ENCODE measurements around the gene EXOSC5. TPM values are rescaled to one million over a fixed set of nuclear protein-coding genes. Genes with fewer than 3 reads are reported as not detected.
"Not testable (repeated sequence)": the region's sequence is repeated elsewhere in the genome, so short reads cannot be mapped to it uniquely, and the experiment has no call there.

Gene EXOSC5
- polyA plus RNA-seq (ENCODE audit: insufficient read length in 3 of 3), result 10 to 100 TPM; 12.5 to 17.4 (median 14.3) TPM

DNA sequence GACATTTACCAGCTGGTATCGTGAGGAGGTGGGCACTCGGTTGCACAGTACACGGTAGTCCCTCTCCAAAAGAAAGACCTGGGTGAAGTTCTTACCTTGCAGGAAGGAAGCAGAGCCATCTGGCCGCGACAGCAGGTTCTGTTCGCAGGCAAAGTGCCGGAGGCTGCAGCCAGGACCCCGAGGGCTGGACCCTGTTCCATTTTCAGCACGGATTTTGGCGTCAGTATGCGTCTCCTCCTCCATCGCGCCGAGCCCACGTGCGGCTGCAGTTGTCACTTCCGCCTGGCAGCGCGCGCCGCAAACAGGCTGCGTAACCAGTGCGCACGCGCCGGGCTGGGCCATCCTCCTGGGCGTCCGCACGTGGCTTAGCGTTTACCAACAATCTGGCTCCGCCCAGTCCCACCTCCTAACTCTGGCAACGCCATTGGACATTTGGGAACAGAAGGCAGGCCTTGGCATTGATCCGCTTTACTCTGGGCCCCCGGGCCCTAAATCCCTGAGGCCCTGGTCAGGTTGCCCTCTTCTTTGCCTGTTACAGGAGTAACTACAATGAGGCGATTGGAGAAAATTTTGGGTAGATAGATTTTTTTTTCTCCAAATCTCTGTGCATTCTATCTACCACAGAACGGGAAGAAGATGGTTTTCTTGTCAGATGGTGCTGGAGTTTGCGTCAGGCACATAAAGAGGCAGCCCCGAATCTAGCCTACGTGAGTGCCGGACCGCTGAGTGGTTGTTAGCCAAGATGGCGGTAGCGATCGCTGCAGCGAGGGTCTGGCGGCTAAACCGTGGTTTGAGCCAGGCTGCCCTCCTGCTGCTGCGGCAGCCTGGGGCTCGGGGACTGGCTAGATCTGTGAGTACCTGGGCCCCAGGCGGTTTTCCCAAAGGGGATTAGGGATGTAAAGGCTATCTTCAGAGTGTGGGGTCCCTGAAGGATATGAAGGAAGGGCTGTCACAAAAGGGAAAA is at the start of gene EXOSC5, which contains the start of gene BCKDHA:
EXOSC5 (minus strand) TSS at position 274 of the 964 bp plus-strand sequence; CDS start at position 243, 31 bp downstream.
BCKDHA (plus strand) TSS at position 733 of the 964 bp plus-strand sequence; CDS start at position 743, 10 bp downstream.
- peak; percentile 99 to 100 (median 100) for DNase-seq (ENCODE audit: low read depth in 3 of 3, low spot score in 2 of 3)

DNA sequence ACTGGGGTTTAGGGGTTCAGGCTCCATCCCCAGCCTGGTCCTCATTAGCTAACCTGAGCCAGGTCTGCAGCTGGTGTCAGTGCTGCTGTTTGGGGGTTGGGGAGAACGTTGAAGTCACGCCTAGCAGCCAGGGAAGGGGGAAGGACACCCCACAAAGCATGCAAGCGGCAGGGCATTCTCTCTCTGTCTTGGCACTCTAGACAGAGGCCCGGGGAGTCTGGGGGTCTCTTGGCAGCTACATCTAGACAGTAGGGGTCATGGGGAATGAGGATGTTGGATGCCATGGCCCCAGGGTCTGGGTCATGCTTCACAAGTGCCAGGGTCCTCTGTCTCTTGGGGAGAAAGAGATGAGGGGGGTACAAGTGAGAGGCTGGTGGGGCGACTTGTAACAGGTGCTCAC is 48.4 kb upstream of the EXOSC5 start:
- no peak for DNase-seq (ENCODE audit: low read depth in 3 of 3, low spot score in 2 of 3)

- no peak for DNase-seq (ENCODE audit: low read depth in 3 of 3, low spot score in 2 of 3)
These were observed 46.8 kb upstream of the EXOSC5 start for GRCh38 chr19:41443813-41444455.

DNA sequence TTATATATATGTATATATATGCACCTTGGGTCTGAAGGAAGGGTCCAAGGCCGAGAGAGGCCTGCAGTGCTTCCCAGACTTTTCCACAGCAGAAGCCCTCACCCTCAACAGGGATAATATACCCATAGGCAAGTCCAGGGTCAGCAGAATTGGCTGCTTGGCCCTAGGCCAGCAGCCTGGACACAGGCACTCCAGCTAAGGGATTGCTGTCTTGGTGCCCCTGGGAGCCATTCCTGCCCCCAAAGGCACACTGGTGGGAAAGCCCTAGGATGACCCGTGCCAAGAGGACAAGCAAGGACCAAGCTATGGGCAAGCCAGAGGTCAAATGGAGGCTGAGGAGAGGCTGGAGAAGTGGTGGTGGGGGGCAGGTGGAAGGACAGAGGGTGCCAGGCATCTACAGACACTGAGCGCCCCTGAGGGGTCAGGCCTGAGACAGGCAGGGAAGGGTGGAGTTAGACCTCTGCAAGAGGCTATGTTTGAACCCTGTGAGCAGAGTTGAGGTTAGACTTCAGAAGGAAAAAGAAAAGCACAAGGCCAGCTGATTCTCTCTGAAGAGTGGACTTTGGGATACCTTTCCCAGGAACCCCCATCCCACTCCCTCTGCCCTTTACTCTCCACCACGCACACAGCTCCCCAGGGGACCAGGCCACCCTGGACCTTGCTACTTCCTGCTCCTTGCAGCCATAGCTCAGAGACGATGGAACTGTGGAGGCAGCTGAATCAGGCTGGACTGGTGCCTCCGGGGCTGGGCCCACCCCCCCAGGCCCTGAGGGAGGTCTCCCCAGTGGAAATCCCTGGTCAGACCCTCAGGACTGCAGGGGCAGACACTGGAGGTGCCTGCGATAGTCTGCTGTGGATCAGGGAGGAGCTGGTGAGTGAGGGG is 45.6 kb upstream of the EXOSC5 start, which contains the start of gene ERICH4:
ERICH4 (plus strand) TSS at position 684 of the 883 bp plus-strand sequence; CDS start at position 698, 14 bp downstream.
- no peak for DNase-seq (ENCODE audit: low read depth in 3 of 3, low spot score in 2 of 3)

GRCh38 chr19:41441321-41441945 is 44.3 kb upstream of the EXOSC5 start:
- no peak for DNase-seq (ENCODE audit: low read depth in 3 of 3, low spot score in 2 of 3)

DNA sequence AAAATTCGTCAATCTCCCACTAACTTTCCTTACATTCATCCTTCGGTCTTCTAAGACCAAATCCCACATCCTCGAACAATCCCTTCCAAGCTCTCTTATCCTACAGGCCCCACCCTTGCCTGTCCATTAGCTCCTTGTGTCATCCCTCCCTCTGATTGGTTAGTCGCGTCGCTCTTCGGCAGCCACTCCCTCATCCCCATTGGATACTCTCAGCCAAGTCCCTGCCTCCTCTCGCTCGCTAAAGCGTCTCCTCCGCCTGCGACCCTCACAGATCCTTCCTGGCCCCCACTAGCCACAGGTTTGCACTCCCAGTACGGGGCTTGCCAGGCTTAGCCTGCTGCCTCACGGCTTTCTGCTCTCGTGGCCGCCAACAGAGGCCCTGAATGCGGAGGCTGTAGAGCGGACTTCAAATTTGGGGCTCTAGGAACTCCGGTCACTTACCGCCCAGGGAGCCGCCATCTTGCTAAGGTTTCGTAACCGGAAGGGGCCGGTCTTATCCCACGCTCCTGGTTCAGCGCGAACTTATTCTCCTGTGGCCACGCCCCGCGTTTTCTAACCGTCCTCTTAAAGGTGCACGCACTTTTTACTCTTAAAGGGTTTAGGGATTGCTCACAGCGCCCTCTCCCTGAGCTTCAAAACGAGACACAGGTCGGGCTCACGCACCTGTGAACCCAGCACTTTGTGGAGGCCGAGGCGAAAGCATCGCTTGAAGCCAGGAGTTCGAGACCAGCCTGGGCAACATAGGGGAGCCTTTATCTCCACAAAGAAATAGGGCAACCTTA is 42.5 kb upstream of the EXOSC5 start, which contains the start of gene DMAC2:
DMAC2 (minus strand) TSS at position 472 of the 782 bp plus-strand sequence; CDS start at position 459, 13 bp downstream.
- peak; percentile 94 to 96 (median 95) for DNase-seq (ENCODE audit: low read depth in 3 of 3, low spot score in 2 of 3)

- no peak for DNase-seq (ENCODE audit: low read depth in 3 of 3, low spot score in 2 of 3)
These were observed 40.9 kb upstream of the EXOSC5 start for GRCh38 chr19:41437944-41438574.

DNA sequence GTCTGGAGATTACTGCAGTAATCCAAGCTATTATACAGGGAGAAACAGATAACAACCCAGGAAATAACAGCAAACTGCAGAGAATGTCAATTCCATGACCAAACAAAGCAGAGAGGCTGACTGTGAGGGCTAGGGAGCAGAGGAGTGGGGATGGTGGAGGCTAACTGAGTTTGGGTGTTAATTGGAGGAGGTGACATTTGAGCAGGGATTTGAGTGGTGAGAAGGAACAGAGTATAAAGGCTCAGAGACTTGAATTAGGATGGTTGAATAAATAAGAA is 39.5 kb upstream of the EXOSC5 start:
- DNase-seq (ENCODE audit: low read depth in 3 of 3, low spot score in 2 of 3), result no peak

DNA sequence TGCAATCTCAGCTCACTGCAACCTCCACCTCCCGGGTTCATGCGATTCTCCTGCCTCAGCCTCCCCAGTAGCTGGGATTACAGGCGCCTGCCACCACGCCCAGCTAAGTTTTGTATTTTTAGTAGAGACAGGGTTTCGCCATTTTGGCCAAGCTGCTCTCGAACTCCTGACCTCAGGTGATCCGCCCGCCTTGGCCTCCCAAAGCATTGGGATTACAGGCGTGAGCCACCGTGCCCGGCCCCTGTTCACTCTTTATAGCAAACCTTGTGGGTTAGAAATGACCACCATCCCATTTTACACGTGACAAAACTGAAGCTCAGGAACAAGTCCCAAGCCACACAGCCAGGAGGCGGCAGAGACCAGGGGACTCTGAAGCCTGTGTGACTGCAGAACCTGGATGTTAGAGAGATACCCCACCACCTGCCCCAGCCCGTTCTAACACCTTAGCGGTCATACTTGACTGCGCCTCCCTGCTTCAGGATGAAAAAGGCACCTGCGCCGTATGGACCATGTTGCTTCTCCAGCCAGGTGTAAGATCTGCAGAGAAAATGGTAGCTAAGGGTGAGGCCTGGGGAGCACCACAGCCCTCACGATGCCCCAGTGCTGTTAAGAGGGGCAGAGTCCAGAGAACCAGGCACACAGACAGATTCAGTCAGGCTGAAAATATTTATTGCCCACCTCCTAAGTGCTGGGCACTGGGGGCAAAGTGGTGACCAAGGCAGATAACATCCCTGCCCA is 38.9 kb upstream of the EXOSC5 start:
- DNase-seq (ENCODE audit: low read depth in 3 of 3, low spot score in 2 of 3), result no peak

GRCh38 chr19:41435376-41435775 is 38.2 kb upstream of the EXOSC5 start:
- DNase-seq (ENCODE audit: low read depth in 3 of 3, low spot score in 2 of 3), result not testable (repeated sequence)

DNA sequence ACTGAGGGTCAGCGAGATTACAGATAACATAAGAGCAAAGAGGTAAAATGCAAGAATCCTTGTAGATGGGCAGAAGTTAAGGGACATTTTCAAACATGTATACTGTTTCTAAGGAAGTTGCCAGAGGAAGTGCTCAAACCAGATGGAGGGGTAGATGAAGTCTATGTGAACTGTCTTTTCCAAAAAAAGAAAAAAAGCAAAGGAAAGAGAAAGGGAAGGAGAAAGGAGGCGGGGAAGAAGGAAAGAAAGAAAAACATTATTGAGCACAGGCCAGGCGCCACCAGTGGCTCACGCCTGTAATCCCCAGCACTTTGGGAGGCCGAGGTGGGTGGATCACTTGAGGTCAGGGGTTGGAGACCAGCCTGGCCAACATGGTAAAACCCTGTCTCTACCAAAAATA is 37.3 kb upstream of the EXOSC5 start:
- DNase-seq (ENCODE audit: low read depth in 3 of 3, low spot score in 2 of 3), result no peak

- DNase-seq (ENCODE audit: low read depth in 3 of 3, low spot score in 2 of 3), result no peak
These were observed 36.0 kb upstream of the EXOSC5 start for GRCh38 chr19:41433171-41433570.

GRCh38 chr19:41431426-41432386 is 34.5 kb upstream of the EXOSC5 start:
- no peak for DNase-seq (ENCODE audit: low read depth in 3 of 3, low spot score in 2 of 3)

GRCh38 chr19:41430922-41431321 is 33.8 kb upstream of the EXOSC5 start:
- no peak for DNase-seq (ENCODE audit: low read depth in 3 of 3, low spot score in 2 of 3)

- DNase-seq (ENCODE audit: low read depth in 3 of 3, low spot score in 2 of 3), result no peak
These were observed 31.3 kb upstream of the EXOSC5 start for GRCh38 chr19:41428481-41428859.

GRCh38 chr19:41427647-41428480 is 30.7 kb upstream of the EXOSC5 start:
- DNase-seq (ENCODE audit: low read depth in 3 of 3, low spot score in 2 of 3), result no peak

Measured in right renal cortex interstitium (tissue), 3 donors.